IPS-18c (cell line): ENCODE data around the gene TM6SF1.
"Not testable (repeated sequence)": the region's sequence is repeated elsewhere in the genome, so short reads cannot be mapped to it uniquely, and the experiment has no call there.

ENCODE experiments used
- H3K4me3 ChIP-seq: 2 replicates; pipeline ENCODE4 v1.7.0; 2013; ENCODE audit warnings: low read depth, mild to moderate bottlenecking, low read length, moderate library complexity; ENCODE audit not compliant: insufficient read depth
- H3K9me3 ChIP-seq: one replicate; pipeline ENCODE4 v1.6.1; 2013; ENCODE audit warnings: mild to moderate bottlenecking, low read length, moderate library complexity; ENCODE audit not compliant: control insufficient read depth, insufficient read depth

Gene TM6SF1

GRCh38 chr15:83082730-83083386 is 24.6 kb upstream of the TM6SF1 start:
- Histone ChIP-seq H3K4me3 (no peak overlapping the region), H3K9me3 (no peaks in the 10 kb centered on the region)

GRCh38 chr15:83085461-83085860 is 22.0 kb upstream of the TM6SF1 start:
- not testable (repeated sequence) for H3K9me3 ChIP-seq, H3K4me3 ChIP-seq

GRCh38 chr15:83085864-83086552 is 21.4 kb upstream of the TM6SF1 start:
- not testable (repeated sequence) for H3K4me3 ChIP-seq

GRCh38 chr15:83087576-83087975 is 19.9 kb upstream of the TM6SF1 start:
- Histone ChIP-seq H3K9me3 (peaks cover 4% of the 10 kb centered on the region), H3K4me3 (no peak overlapping the region)

More at GRCh38 chr15:83085864-83086552, 21.4 kb upstream of the TM6SF1 start:
- H3K9me3 ChIP-seq, result not testable (repeated sequence)

- Histone ChIP-seq H3K9me3 (peaks cover 4% of the 10 kb centered on the region), H3K4me3 (no peak overlapping the region)
These were observed 18.6 kb upstream of the TM6SF1 start for GRCh38 chr15:83088876-83089275.

GRCh38 chr15:83090465-83090864 is 17.0 kb upstream of the TM6SF1 start:
- Histone ChIP-seq H3K4me3 (no peak overlapping the region), H3K9me3 (peaks cover 4% of the 10 kb centered on the region)

GRCh38 chr15:83091965-83092308 is 15.5 kb upstream of the TM6SF1 start:
- not testable (repeated sequence) for H3K4me3 ChIP-seq, H3K9me3 ChIP-seq

GRCh38 chr15:83092309-83092976 is 15.0 kb upstream of the TM6SF1 start:
- H3K4me3 ChIP-seq, result no peak overlapping the region

GRCh38 chr15:83094583-83094982 is 12.9 kb upstream of the TM6SF1 start:
- no peak overlapping the region for H3K4me3 ChIP-seq
- peaks cover 2% of the 10 kb centered on the region for H3K9me3 ChIP-seq

More at GRCh38 chr15:83092309-83092976, 15.0 kb upstream of the TM6SF1 start:
- peaks cover 4% of the 10 kb centered on the region for H3K9me3 ChIP-seq

GRCh38 chr15:83098079-83098478 is 9.4 kb upstream of the TM6SF1 start:
- no peak overlapping the region for H3K4me3 ChIP-seq
- no peaks in the 10 kb centered on the region for H3K9me3 ChIP-seq

GRCh38 chr15:83099290-83099689 is 8.2 kb upstream of the TM6SF1 start:
- no peaks in the 10 kb centered on the region for H3K9me3 ChIP-seq

GRCh38 chr15:83100097-83100646 is 7.3 kb upstream of the TM6SF1 start:
- no peaks in the 10 kb centered on the region for H3K9me3 ChIP-seq

More at GRCh38 chr15:83099290-83099689, 8.2 kb upstream of the TM6SF1 start:
- no peak overlapping the region for H3K4me3 ChIP-seq

GRCh38 chr15:83102346-83102745 is 5.1 kb upstream of the TM6SF1 start:
- H3K9me3 ChIP-seq, result no peaks in the 10 kb centered on the region
- H3K4me3 ChIP-seq, result no peak overlapping the region

More at GRCh38 chr15:83100097-83100646, 7.3 kb upstream of the TM6SF1 start:
- no peak overlapping the region for H3K4me3 ChIP-seq

- Histone ChIP-seq H3K4me3 (no peak overlapping the region), H3K9me3 (no peaks in the 10 kb centered on the region)
These were observed 3.3 kb upstream of the TM6SF1 start for GRCh38 chr15:83104141-83104540.

- no peak overlapping the region for H3K4me3 ChIP-seq
- no peaks in the 10 kb centered on the region for H3K9me3 ChIP-seq
These were observed 2.0 kb upstream of the TM6SF1 start for GRCh38 chr15:83105440-83105839.

- no peaks in the 10 kb centered on the region for H3K9me3 ChIP-seq
- peak overlapping the region; percentile 63 for H3K4me3 ChIP-seq
These were observed 366 bp downstream of the TM6SF1 start for GRCh38 chr15:83107841-83108181.

- Histone ChIP-seq H3K9me3 (no peaks in the 10 kb centered on the region), H3K4me3 (no peak overlapping the region)
These were observed 1.1 kb downstream of the TM6SF1 start for GRCh38 chr15:83108266-83109219.
